Neuron (in vitro differentiated cells): ENCODE results near the gene TMEM161B.
"Not testable (repeated sequence)": the region's sequence is repeated elsewhere in the genome, so short reads cannot be mapped to it uniquely, and the experiment has no call there.

Source experiments
- H2AFZ ChIP-seq: one replicate; pipeline ENCODE4 v1.6.1; 2013; ENCODE audit warnings: low read depth, mild to moderate bottlenecking, inconsistent platforms, low read length, moderate library complexity
- H3K27me3 ChIP-seq: one replicate; pipeline ENCODE4 v1.6.1; 2013; ENCODE audit warnings: low read length; ENCODE audit not compliant: insufficient read depth
- H3K36me3 ChIP-seq: one replicate; pipeline ENCODE4 v1.6.1; 2013; ENCODE audit warnings: low read length; ENCODE audit not compliant: insufficient read depth
- H3K4me1 ChIP-seq: one replicate; pipeline ENCODE4 v1.6.1; 2013; ENCODE audit warnings: low read length; ENCODE audit not compliant: insufficient read depth
- H3K4me3 ChIP-seq: 2 replicates; pipeline ENCODE4 v1.5.1; 2013; ENCODE audit warnings: mild to moderate bottlenecking, low read length, moderate library complexity
- H3K9me3 ChIP-seq: one replicate; pipeline ENCODE4 v1.6.1; 2013; ENCODE audit warnings: low read length

The TMEM161B gene

GRCh38 chr5:88190106-88190834, 78.4 kb downstream of the TMEM161B start:
- no peak overlapping the region for H2AFZ ChIP-seq
- H3K27me3 ChIP-seq = no peaks in the 10 kb centered on the region
- H3K9me3 ChIP-seq = peaks cover 10% of the 10 kb centered on the region
- H3K4me1 ChIP-seq = no peaks in the 10 kb centered on the region
- H3K36me3 ChIP-seq = peaks cover 8% of the 10 kb centered on the region
- H3K4me3 ChIP-seq = no peak overlapping the region

DNA sequence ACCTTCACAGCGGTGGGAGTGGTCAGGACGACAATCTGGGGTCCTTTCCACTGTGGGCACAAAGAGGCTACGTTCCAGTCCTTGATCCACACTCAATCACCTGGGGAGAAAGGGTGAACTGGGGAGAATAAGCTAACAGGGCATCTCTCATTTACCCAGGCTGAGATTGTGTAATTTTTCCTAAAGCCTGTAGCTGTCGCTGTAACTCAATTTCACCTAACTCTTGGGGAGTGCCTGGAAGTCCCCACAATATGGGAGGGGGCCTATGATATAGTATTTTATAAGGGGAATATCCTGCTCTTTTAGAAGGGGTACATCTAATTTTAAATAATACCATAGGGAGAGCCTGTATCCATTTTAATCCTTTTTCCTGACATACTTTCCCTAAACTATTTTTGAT, 79.2 kb downstream of the TMEM161B start:
- not testable (repeated sequence) for H3K4me1 ChIP-seq, H3K4me3 ChIP-seq, H3K36me3 ChIP-seq, H2AFZ ChIP-seq, H3K27me3 ChIP-seq
- peaks cover 10% of the 10 kb centered on the region for H3K9me3 ChIP-seq

- no peaks in the 10 kb centered on the region for H3K36me3 ChIP-seq
- no peaks in the 10 kb centered on the region for H3K4me1 ChIP-seq
- H2AFZ ChIP-seq = no peak overlapping the region
- no peak overlapping the region for H3K4me3 ChIP-seq
- peaks cover 8% of the 10 kb centered on the region for H3K9me3 ChIP-seq
- no peaks in the 10 kb centered on the region for H3K27me3 ChIP-seq
Measured at GRCh38 chr5:88188458-88189132, 80.0 kb downstream of the TMEM161B start.

- Histone ChIP-seq H2AFZ (no peak overlapping the region), H3K4me1 (no peaks in the 10 kb centered on the region), H3K4me3 (no peak overlapping the region), H3K9me3 (no peaks in the 10 kb centered on the region), H3K36me3 (no peaks in the 10 kb centered on the region), H3K27me3 (no peaks in the 10 kb centered on the region)
Measured at GRCh38 chr5:88183255-88183654, 85.4 kb downstream of the TMEM161B start.

DNA sequence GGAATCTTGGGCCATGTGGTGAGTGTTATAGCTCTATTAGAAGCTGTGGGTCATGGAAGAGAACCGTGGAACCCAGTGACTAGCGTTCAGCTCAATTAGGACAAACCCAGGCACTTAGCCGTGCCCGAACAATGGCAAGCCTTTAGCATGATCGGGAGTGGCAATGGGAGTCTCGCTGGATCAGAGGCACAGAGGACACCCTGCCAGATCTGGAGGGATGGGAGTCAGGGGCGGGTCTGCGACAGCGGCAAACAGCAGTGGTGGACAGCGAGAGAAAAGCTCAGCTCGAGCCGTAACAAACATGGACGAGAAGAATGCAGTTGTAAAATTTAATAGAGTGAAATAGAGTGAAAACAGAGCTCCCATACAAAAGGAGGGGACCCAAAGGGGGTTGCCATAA, 91.2 kb downstream of the TMEM161B start:
- not testable (repeated sequence) for H3K9me3 ChIP-seq, H2AFZ ChIP-seq, H3K4me3 ChIP-seq, H3K36me3 ChIP-seq, H3K27me3 ChIP-seq, H3K4me1 ChIP-seq

- no peaks in the 10 kb centered on the region for H3K27me3 ChIP-seq
- H3K36me3 ChIP-seq = no peaks in the 10 kb centered on the region
- H3K9me3 ChIP-seq = no peaks in the 10 kb centered on the region
- H3K4me3 ChIP-seq = no peak overlapping the region
- peaks cover 6% of the 10 kb centered on the region for H3K4me1 ChIP-seq
- peak overlapping the region; percentile 74 for H2AFZ ChIP-seq
Measured at GRCh38 chr5:88172847-88173758, 95.5 kb downstream of the TMEM161B start.

GRCh38 chr5:88159591-88159990, 109.1 kb downstream of the TMEM161B start:
- H3K4me3 ChIP-seq = no peak overlapping the region
- H3K4me1 ChIP-seq = no peaks in the 10 kb centered on the region
- peaks cover 2% of the 10 kb centered on the region for H3K9me3 ChIP-seq
- no peak overlapping the region for H2AFZ ChIP-seq
- H3K36me3 ChIP-seq = no peaks in the 10 kb centered on the region
- no peaks in the 10 kb centered on the region for H3K27me3 ChIP-seq

GRCh38 chr5:88158056-88158455, 110.6 kb downstream of the TMEM161B start:
- Histone ChIP-seq H3K4me1 (no peaks in the 10 kb centered on the region), H3K9me3 (peaks cover 2% of the 10 kb centered on the region), H3K4me3 (no peak overlapping the region), H3K27me3 (no peaks in the 10 kb centered on the region), H3K36me3 (no peaks in the 10 kb centered on the region), H2AFZ (no peak overlapping the region)

- H2AFZ ChIP-seq = no peak overlapping the region
- H3K36me3 ChIP-seq = no peaks in the 10 kb centered on the region
- H3K9me3 ChIP-seq = peaks cover 1% of the 10 kb centered on the region
- no peaks in the 10 kb centered on the region for H3K4me1 ChIP-seq
- no peak overlapping the region for H3K4me3 ChIP-seq
- H3K27me3 ChIP-seq = no peaks in the 10 kb centered on the region
Measured at GRCh38 chr5:88154891-88155290, 113.8 kb downstream of the TMEM161B start.

DNA sequence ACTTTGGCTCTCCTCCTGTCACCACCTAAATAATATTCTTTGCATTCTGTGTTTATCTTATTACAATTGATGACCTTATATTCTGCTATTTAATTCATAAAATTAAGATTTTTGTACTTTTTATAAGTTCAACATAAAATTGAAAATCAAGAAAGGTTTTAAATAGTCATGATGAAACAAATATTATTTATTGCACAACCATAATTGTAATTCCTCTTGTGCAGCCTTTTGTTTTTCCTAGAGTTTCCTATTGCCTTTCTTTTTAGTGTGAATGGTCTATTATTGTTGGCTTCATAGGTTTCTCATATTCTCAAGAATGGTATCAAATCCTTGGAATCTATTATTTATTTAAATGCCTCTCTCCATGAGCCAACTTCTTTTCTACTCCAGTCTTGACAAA, 117.9 kb downstream of the TMEM161B start:
- no peaks in the 10 kb centered on the region for H3K36me3 ChIP-seq
- peaks cover 1% of the 10 kb centered on the region for H3K9me3 ChIP-seq
- H2AFZ ChIP-seq = no peak overlapping the region
- H3K27me3 ChIP-seq = no peaks in the 10 kb centered on the region
- peaks cover 5% of the 10 kb centered on the region for H3K4me1 ChIP-seq
- H3K4me3 ChIP-seq = no peak overlapping the region

DNA sequence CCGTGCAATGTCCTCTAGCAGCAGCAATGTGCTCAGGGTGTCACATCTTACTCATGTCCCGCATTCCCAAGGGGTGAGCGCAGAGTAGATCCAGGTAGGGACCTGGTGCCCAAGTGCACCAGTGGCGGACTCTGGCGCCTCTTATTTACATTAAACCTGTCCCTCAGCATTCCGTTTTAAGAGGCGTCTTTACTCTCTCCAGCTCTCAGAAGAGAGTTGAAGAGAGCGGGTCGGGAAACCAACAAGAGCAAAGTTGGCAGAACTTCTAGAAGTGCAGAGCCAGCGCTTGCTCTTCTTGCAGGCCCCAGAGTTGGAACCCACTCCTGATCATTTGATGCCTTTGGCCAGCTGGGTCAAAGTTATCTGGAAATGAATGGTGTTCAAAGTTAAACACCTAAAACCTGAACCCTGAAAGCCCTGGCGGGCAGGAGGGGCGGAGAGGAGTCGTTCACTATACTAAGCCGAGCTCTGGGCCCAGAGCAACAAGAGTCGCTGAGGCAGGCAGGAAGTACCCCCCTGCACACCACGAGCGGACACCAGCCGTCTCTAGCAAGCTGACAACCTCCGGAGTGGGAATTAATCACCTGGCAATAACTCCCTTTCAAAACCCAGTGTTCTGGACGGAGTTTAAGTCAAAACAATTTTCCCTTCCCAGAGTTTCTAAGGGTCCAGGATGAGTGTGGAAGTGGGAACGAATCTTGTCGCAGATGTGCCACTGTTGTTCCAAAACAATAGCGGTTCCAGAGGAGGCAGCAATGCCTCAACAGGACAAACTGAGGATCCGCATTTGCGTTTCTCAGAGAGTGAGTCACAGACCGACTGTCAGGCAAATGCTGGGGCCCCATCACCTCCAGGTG, 122.8 kb downstream of the TMEM161B start:
- no peaks in the 10 kb centered on the region for H3K9me3 ChIP-seq
- H3K4me1 ChIP-seq = peaks cover 27% of the 10 kb centered on the region
- H3K4me3 ChIP-seq = peak overlapping the region; percentile 29
- H2AFZ ChIP-seq = no peak overlapping the region
- H3K36me3 ChIP-seq = no peaks in the 10 kb centered on the region
- peaks cover 3% of the 10 kb centered on the region for H3K27me3 ChIP-seq

DNA sequence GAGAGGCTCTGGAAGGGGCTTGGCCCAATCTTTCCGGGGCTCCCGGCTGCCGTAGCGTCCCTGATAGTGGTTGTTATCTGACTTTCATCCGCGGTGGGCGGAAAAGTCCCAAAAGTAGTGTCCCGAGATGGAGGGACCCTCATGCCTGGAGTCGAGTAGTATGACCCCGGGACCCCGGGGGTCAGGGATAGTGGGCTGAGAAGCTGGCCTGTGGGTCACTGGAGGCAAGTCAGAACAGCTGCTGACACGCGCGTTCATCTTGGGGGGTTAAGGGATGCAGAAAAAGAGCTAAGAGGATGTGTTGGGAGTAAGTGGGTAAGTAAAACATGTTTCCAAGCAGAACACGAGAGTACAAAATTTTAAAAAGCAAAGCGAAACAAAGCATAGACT, 123.4 kb downstream of the TMEM161B start:
- Histone ChIP-seq H3K27me3 (peaks cover 3% of the 10 kb centered on the region), H3K4me1 (peaks cover 33% of the 10 kb centered on the region), H3K4me3 (no peak overlapping the region), H2AFZ (no peak overlapping the region), H3K36me3 (no peaks in the 10 kb centered on the region), H3K9me3 (no peaks in the 10 kb centered on the region)
